Subcutaneous adipose tissue (tissue), 4 donors: ENCODE measurements around the gene GPX3. TPM values are rescaled to one million over a fixed set of nuclear protein-coding genes. Genes with fewer than 3 reads are reported as not detected.

Source experiments
- total RNA-seq, 4 donors: library from RNA; depleted of rRNA; stranded (reverse); fragments of >200 nt; gene quantifications; one replicate each; pipeline ENCODE4 v1.1.0, GENCODE V29; 2016
- TF ChIP-seq, protein P1 (sequence below): fragments of 450-650 bp; IDR thresholded peaks from one replicate; pipeline ENCODE4 v1.5.1; 2016; ENCODE audit warnings: low read depth, mild to moderate bottlenecking, control low read depth, antibody characterized with exemption, moderate library complexity

GPX3 gene
- total RNA-seq, 4 donors from 2014 or later: 5,163 to 10,140 (median 6,795) TPM

DNA sequence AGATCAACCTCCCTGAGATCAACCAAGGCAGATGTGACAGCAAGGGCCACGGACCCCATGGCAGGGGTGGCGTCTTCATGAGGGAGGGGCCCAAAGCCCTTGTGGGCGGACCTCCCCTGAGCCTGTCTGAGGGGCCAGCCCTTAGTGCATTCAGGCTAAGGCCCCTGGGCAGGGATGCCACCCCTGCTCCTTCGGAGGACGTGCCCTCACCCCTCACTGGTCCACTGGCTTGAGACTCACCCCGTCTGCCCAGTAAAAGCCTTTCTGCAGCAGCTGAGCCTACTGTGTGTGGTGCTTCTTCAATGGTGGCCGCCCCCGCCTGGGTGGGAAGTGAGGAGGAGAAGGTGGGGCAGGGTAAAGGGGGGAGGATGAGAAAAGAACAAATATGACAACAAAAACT lies 8.3 kb downstream of the GPX3 start:
- TF ChIP-seq, protein P1, sequence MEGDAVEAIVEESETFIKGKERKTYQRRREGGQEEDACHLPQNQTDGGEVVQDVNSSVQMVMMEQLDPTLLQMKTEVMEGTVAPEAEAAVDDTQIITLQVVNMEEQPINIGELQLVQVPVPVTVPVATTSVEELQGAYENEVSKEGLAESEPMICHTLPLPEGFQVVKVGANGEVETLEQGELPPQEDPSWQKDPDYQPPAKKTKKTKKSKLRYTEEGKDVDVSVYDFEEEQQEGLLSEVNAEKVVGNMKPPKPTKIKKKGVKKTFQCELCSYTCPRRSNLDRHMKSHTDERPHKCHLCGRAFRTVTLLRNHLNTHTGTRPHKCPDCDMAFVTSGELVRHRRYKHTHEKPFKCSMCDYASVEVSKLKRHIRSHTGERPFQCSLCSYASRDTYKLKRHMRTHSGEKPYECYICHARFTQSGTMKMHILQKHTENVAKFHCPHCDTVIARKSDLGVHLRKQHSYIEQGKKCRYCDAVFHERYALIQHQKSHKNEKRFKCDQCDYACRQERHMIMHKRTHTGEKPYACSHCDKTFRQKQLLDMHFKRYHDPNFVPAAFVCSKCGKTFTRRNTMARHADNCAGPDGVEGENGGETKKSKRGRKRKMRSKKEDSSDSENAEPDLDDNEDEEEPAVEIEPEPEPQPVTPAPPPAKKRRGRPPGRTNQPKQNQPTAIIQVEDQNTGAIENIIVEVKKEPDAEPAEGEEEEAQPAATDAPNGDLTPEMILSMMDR: no peak

DNA sequence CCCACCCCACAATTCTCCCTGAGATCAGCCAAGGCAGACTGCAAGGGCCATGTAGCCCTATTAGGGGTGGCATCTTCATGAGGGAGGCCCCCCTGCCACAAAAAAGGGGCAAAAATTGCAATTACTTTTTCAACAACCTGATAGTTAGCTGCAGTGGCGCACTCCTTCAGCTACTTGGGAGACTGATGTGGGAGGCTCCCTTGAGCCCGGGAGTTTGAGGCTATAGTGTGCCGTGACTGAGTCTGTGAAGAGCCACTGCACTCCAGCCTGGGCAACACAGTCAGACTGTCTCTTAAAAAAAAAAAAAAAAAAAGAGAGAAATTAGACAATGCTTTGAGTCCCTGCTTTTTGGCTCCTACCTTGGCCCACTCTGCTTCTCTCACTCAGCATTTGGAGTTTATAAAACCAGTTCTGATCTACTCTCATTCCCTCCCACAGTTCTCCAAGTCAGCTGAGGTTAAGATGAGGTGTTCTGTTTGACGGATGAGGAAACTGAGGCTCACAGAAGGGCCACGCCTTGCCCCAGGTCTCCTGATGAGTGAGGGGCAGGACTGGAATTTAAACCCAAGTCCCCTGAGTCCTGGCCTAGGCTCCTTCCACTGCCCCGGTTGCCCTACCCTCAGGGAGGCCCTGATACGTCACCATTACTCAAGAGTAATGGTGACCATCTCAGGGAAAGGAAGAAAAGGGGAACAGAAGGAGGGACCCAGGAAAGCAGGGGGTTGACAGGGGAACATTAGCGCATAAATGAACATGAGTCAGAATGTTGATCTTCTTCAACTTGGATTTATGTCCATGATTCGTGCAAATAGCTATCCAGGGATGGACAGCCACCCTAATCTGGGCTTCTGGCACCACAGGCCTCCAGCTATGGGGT lies 9.0 kb downstream of the GPX3 start:
- TF ChIP-seq, protein P1: no peak

DNA sequence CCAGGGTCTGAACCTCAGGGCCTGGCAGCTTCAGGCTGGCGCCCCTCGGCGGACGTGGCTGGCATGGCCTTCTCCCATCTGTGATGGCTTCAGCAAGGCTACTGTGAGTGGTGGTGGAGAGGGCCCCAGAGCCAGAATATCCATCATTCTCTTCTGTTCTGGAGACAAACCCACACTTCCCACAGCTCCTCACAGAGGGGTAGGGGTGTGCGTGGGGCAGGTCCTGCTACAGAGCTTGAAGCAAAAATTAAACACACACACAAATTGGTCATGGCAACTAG lies 9.6 kb downstream of the GPX3 start:
- TF ChIP-seq, protein P1: no peak

DNA sequence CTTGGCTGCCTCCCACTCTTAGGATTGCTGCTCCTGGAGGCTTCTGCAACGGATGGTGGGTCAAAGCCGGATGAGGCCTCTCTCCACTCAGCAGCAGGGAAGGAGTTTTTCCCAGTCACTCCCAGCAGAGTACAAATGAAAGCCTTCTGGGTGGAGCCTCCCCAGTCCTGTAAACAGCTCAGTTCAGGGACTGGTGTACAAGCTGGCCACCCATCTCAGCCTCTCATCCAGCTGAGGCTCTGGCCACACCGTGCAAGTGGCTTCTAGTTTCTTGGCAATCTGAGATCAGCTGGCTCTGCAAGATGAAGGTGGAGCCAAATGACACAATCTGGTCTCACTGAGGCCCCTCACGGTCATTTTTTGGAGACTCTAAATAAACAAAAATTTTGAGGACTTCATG lies 10.0 kb downstream of the GPX3 start:
- TF ChIP-seq, protein P1: no peak

DNA sequence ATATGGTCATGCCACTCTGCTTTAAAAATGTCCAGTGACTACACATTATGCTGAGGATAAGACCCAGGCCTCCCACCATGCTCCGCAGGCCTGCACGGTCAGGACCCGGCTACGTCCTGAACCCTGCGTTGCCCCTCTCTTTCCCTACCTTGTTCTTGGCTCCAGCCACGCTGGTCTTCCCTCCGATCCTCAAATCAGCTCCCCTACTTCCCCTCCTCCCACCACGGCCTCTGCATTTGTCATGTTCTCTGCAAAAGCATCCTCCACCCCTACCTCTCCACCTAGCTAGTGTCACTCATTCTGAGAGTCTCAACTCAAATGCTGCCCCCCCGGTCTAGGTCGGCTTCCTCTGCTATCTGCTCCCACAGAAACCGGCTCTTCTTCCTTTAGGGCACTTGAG lies 11.2 kb downstream of the GPX3 start:
- TF ChIP-seq, protein P1: no peak

DNA sequence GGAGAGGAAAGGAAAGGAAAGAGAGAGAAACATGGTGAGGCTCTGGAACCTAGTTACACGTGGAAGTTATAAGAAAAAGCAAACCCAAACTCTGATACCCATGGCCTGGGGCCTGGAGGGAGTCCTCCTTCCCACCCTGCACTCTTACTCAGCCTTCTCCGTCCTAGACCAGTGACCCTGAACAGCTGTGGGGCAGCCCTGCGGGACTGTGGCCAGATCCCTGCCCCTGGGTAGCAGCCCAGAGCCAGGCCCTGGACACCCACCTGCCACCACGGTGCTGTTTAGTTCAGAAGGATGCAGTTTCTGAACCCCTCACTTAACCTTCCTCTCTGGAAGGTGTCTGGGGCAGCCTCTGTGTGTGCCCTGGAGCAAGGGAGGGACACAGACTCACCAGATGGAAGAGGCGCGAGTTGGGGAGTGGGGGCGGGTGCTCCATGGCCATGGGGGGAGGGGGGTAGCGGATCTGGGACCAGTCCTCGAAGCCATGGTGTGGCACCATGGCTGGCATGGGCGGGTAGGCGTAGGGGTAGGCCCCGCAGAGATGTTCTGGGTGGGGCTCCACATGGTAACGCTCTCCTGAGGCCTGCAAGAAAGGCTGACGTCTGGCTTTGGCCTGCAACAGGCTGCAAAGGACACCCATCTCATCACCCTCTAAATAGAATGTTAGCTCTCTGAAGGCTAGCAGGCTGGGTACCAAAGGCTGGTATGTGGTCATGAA lies 13.0 kb downstream of the GPX3 start:
- TF ChIP-seq, protein P1: no peak

DNA sequence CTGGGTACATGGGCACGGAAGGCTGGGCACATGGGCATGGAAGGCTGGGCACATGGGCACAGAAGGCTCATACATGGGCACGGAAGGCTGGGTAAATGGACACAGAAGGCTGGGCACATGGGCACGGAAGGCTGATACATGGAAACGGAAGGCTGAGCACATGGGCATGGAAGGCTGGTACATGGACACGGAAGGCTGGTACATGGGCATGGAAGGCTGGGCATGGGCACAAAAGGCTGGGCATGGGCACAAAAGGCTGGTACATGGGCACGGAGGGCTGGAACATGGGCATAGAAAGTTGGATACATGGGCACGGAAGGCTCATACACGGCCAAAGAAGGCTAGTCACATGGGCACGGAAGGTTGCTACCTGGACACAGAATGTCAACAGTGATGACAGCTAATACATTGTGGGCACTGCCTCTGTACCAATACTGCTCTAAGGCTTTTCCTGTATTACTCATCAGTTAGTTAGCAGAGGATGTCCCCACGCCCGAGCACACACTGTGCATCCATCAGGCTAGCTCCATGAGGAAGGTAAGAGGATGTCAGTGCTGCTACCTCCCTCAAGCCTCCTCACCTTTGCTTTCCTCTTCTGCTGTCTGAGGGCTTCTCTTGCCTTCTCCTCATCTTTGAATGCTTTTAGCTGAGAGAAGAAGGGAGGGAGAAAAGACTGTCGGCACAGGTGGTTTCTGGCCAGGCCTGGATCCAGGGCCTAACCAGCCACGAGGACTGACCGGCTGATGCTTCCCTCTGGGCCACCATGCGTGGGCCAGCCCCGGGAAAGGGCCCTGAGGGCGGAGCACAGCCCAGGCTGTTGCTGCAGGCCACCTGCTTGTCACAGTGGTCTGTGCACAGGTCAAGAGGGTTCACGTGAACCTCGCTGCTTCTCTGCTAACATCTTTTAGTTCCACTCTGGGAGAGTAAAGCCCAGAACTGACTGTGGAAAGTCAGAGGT lies 14.3 kb downstream of the GPX3 start:
- TF ChIP-seq, protein P1: no peak
